Endothelial cell of umbilical vein (primary cell): ENCODE results near the gene R3HCC1L. TPM values are rescaled to one million over a fixed set of nuclear protein-coding genes. Genes with fewer than 3 reads are reported as not detected.

Experiments used
- BruUV-seq: library from RNA; stranded (reverse); fragments of 400-500 nt; replicated peaks from 2 replicates; lab custom pipeline; 2021; lab: Mats Ljungman, UMichigan
- CTCF ChIA-PET: fragments of 300-600, 350-600 bp; sonication (Branson Sonifier 250); formaldehyde crosslinking; loops from one replicate; lab custom pipeline; 2021; ENCODE audit warnings: antibody characterized with exemption, inconsistent platforms; lab: Charles Lee
- POLR2A ChIA-PET: fragments of 300-600, 350-600 bp; sonication (Branson Sonifier 250); formaldehyde crosslinking; loops from one replicate; lab custom pipeline; 2021; ENCODE audit warnings: antibody characterized with exemption, inconsistent platforms; lab: Charles Lee
- DNase-seq: peaks from one replicate; pipeline ENCODE4 v3.0.0-alpha.2; 2011; ENCODE audit warnings: low read depth, low spot score
- FAIRE-seq: peaks from 2 replicates; lab custom pipeline; 2011; peaks lifted over from hg19 to GRCh38; lab: Jason Lieb, UNC
- H2AFZ ChIP-seq: 2 replicates; pipeline ENCODE4 v1.6.0; 2012; ENCODE audit warnings: low read depth, low read length, control low read depth, inconsistent platforms
- H3K27ac ChIP-seq: 2 replicates; pipeline ENCODE4 v1.5.1; 2011; ENCODE audit warnings: low read depth, mild to moderate bottlenecking, control low read depth, low read length, moderate library complexity; ENCODE audit not compliant: insufficient read depth
- H3K27me3 ChIP-seq, 2 experiments: 2 replicates each; pipeline versions ENCODE4 v1.6.0 to v1.6.1; 2011; ENCODE audit warnings: low read length in 2 of 2, mixed read lengths in 1 of 2; ENCODE audit not compliant: control insufficient read depth in 2 of 2, insufficient read depth in 2 of 2
- H3K36me3 ChIP-seq, 2 experiments: 2 replicates in 1 of 2; 3 replicates in 1 of 2; pipeline ENCODE4 v1.5.1; 2011; ENCODE audit warnings: low read length in 2 of 2, mild to moderate bottlenecking in 1 of 2, moderate library complexity in 1 of 2; ENCODE audit not compliant: control insufficient read depth in 2 of 2, insufficient read depth in 2 of 2; ENCODE audit errors: extremely low read depth in 1 of 2
- H3K4me1 ChIP-seq: 3 replicates; pipeline ENCODE4 v1.5.1; 2011; ENCODE audit warnings: mild to moderate bottlenecking, low read length; ENCODE audit not compliant: control insufficient read depth, insufficient read depth; ENCODE audit errors: extremely low read depth
- H3K4me2 ChIP-seq: 2 replicates; pipeline ENCODE4 v1.6.1; 2011; ENCODE audit warnings: low read length, control low read depth, mixed read lengths; ENCODE audit not compliant: insufficient read depth
- H3K4me3 ChIP-seq, 3 experiments: fragments of 200-600 bp in 1 of 3; sonication (generic), shearing (Covaris generic) in 1 of 3; replicated peaks in 1 of 3; 2 replicates each; pipeline ENCODE4 v1.5.1; 2011 to 2016; ENCODE audit warnings: control low read depth in 3 of 3, low read length in 3 of 3, mild to moderate bottlenecking in 2 of 3, inconsistent platforms in 1 of 3, low read depth in 1 of 3, moderate library complexity in 1 of 3; ENCODE audit not compliant: insufficient read depth in 1 of 3
- H3K79me2 ChIP-seq: 2 replicates; pipeline ENCODE4 v1.6.0; 2012; ENCODE audit warnings: low read length, inconsistent platforms; ENCODE audit not compliant: control insufficient read depth, insufficient read depth
- H3K9ac ChIP-seq: replicated peaks from 2 replicates; pipeline ENCODE3; 2011; ENCODE audit warnings: low read length, control low read depth; ENCODE audit not compliant: insufficient read depth; ENCODE audit errors: extremely low read depth
- H3K9me1 ChIP-seq: replicated peaks from 3 replicates; pipeline ENCODE4 v1.6.0; 2011; ENCODE audit warnings: mild to moderate bottlenecking, low read length; ENCODE audit not compliant: control insufficient read depth, insufficient read depth; ENCODE audit errors: extremely low read depth
- H3K9me3 ChIP-seq: replicated peaks from 2 replicates; pipeline ENCODE4 v1.5.1; 2012; ENCODE audit warnings: low read length, inconsistent platforms; ENCODE audit not compliant: control insufficient read depth, insufficient read depth
- H4K20me1 ChIP-seq: replicated peaks from 2 replicates; pipeline ENCODE3; 2011; ENCODE audit warnings: mild to moderate bottlenecking, low read length; ENCODE audit not compliant: control insufficient read depth, insufficient read depth; ENCODE audit errors: extremely low read depth
- CTCF ChIP-seq, 2 donors: IDR thresholded peaks; 1 replicate in 1 of 2; 2 replicates in 1 of 2; pipeline ENCODE4 v1.5.1; 2011; ENCODE audit warnings: low read length in 2 of 2, mild to moderate bottlenecking in 2 of 2, moderate library complexity in 2 of 2, control low read depth in 1 of 2, inconsistent platforms in 1 of 2, low read depth in 1 of 2; ENCODE audit not compliant: insufficient read depth in 1 of 2; ENCODE audit errors: extremely low read depth in 1 of 2
- FOS ChIP-seq: IDR thresholded peaks from 2 replicates; pipeline ENCODE4 v1.6.1; 2011; ENCODE audit warnings: mild to moderate bottlenecking, low read length, moderate library complexity, borderline replicate concordance; ENCODE audit not compliant: insufficient read depth
- MAX ChIP-seq: IDR thresholded peaks from 2 replicates; pipeline ENCODE4 v1.6.1; 2011; ENCODE audit not compliant: insufficient read depth, insufficient read length
- MYC ChIP-seq: IDR thresholded peaks from one replicate; pipeline ENCODE4 v1.6.1; 2011; ENCODE audit warnings: mild to moderate bottlenecking, low read depth, low read length
- POLR2A ChIP-seq: IDR thresholded peaks from 2 replicates; pipeline ENCODE4 v1.6.1; 2012; ENCODE audit warnings: low read depth, mild to moderate bottlenecking, control low read depth, low read length
- dilution Hi-C: fragments of 300-500 bp; cut with MboI; formaldehyde crosslinking; loops from one replicate; pipeline ENCODE4 v1.15.0; 2019; ENCODE audit warnings: low sequenced_read_pairs; ENCODE audit not compliant: extremely low pct_ligation_motif_present
- intact Hi-C: fragments of 100-400 bp; cut with micrococcal nuclease; formaldehyde crosslinking; loops from one replicate; pipeline ENCODE4 v1.10.0; 2022
- polyA plus RNA-seq, 4 experiments: library from polyadenylated mRNA; depleted of rRNA in 3 of 4; stranded (reverse) in 3 of 4; unstranded in 1 of 4; fragments of >200 nt; gene quantifications; 2 replicates each; pipeline versions ENCODE4 v1.2.1 to v1.2.3, GENCODE V29; 2011 to 2012; ENCODE audit warnings: missing spikeins in 1 of 4
- total RNA-seq: library from RNA; stranded (reverse); gene quantifications from 2 replicates; pipeline ENCODE4 v1.2.3, GENCODE V29; 2021

R3HCC1L gene
- total and polyA plus RNA-seq, 2 donors (not counting 3 experiments of a cell fraction or from before 2014, with no cell fraction given), result 6.3 to 12.4 TPM

- no TSS peak for BruUV-seq
- no peak for DNase-seq
- TF ChIP-seq MYC (no peak), MAX (no peak), FOS (no peak), POLR2A (no peak)
- Histone ChIP-seq H3K4me3 (no peak overlapping the region), H3K79me2 (no peaks in the 10 kb centered on the region), H3K4me2 (no peak overlapping the region), H3K9me1 (no peaks in the 10 kb centered on the region), H3K9ac (no peak overlapping the region), H3K4me1 (no peaks in the 10 kb centered on the region), H3K9me3 (no peaks in the 10 kb centered on the region), H4K20me1 (no peaks in the 10 kb centered on the region), H3K36me3 (no peaks in the 10 kb centered on the region), H3K27ac (no peak overlapping the region), H3K27me3 (no peaks in the 10 kb centered on the region), H2AFZ (no peak overlapping the region)
- intact Hi-C loops (no loop called here), dilution Hi-C loops (no loop called here)
- FAIRE-seq, result no peak
- CTCF ChIA-PET, result interaction anchor here (0.7 to 1.6 kb wide), 3 partner anchors 10 to 339 kb away, joined by 4 to 5 read pairs (median 4); no protein-coding TSS in a partner anchor
- POLR2A ChIA-PET, result no interaction called here
These were observed 119.9 kb downstream of the R3HCC1L start for GRCh38 chr10:98254234-98254974.

- H3K27me3 ChIP-seq, result no peaks in the 10 kb centered on the region
- no peaks in the 10 kb centered on the region for H3K9me1 ChIP-seq
- no peak overlapping the region for H3K4me2 ChIP-seq
- no peaks in the 10 kb centered on the region for H3K36me3 ChIP-seq
- FAIRE-seq (no peak), DNase-seq (no peak)
- TF ChIP-seq MAX, result no peak
- no peak for TF ChIP-seq MYC
- no peak for TF ChIP-seq CTCF (IDR thresholded peaks at IDR 0.05; ENCODE audit: extremely low read depth in 1 of 2, insufficient read depth in 1 of 2, low read depth in 1 of 2, low read length in 2 of 2)
- TF ChIP-seq POLR2A, result no peak
- no peak overlapping the region for H3K4me3 ChIP-seq
- H3K27ac ChIP-seq, result no peak overlapping the region
- dilution Hi-C loops (no loop called here), intact Hi-C loops (no loop called here)
- ChIA-PET POLR2A (no interaction called here), CTCF (no interaction called here)
- H4K20me1 ChIP-seq, result no peaks in the 10 kb centered on the region
- H3K79me2 ChIP-seq, result no peaks in the 10 kb centered on the region
- no peak overlapping the region for H3K9ac ChIP-seq
- no peaks in the 10 kb centered on the region for H3K4me1 ChIP-seq
- H3K9me3 ChIP-seq, result no peaks in the 10 kb centered on the region
- no peak overlapping the region for H2AFZ ChIP-seq
- no TSS peak for BruUV-seq
These were observed 120.9 kb downstream of the R3HCC1L start for GRCh38 chr10:98255146-98255877.
